Measurements from ENCODE around the gene CYP4F12. TPM values are rescaled to one million over a fixed set of nuclear protein-coding genes. Genes with fewer than 3 reads are reported as not detected.
A peak's percentile ranks its signal among the peaks of the same experiment; 100 is the strongest.

CYP4F12 gene, protein sequence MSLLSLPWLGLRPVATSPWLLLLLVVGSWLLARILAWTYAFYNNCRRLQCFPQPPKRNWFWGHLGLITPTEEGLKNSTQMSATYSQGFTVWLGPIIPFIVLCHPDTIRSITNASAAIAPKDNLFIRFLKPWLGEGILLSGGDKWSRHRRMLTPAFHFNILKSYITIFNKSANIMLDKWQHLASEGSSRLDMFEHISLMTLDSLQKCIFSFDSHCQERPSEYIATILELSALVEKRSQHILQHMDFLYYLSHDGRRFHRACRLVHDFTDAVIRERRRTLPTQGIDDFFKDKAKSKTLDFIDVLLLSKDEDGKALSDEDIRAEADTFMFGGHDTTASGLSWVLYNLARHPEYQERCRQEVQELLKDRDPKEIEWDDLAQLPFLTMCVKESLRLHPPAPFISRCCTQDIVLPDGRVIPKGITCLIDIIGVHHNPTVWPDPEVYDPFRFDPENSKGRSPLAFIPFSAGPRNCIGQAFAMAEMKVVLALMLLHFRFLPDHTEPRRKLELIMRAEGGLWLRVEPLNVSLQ
- not detected in 3 replicates for total RNA-seq
- long read RNA-seq: 0 reads

DNA sequence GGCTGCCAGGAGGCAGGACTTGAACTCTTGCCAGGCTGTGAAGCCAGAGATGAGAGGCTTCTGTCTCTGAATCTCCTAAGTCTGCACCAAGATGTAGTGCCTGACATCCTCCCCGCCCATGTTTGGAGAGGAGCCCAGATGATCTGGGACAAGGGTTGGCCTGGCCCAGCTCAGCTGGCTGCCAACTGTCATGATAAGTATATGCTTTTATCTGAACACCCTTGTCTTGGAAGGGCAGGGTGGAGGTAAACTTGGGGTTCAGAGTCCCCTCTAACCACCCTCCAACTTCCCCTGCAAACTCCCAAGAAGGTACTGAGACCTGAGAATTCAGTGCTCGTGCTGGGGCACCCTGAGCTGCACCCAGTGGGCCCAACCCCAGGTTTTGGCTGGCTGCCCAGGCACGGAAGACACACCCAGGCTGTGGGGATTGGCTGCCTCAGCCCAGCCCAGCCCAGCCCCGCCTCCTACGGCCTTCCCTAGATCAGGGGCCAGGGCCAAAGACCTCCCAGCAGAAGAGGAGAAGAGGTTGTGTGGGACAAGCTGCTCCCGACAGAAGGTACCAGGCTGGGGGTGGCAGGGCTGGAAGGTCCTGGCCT lies at the start of gene CYP4F12:
Gene CYP4F12, plus strand, starts transcription at position 508 of the 596 bp plus-strand sequence. CDS start 443 bp downstream, outside the sequence.
- no peaks in the 10 kb centered on the region for H3K4me1 Mint-ChIP-seq (ENCODE audit: low read depth)
- no peak for DNase-seq (ENCODE audit: low spot score)
- H3K36me3 Mint-ChIP-seq (ENCODE audit: low read depth): no peaks in the 10 kb centered on the region
- no peaks in the 10 kb centered on the region for H3K27me3 Mint-ChIP-seq (ENCODE audit: low read depth)
- peaks cover 6% of the 10 kb centered on the region for H3K9me3 Mint-ChIP-seq (ENCODE audit: low read depth)
- TF ChIP-seq, protein P1, sequence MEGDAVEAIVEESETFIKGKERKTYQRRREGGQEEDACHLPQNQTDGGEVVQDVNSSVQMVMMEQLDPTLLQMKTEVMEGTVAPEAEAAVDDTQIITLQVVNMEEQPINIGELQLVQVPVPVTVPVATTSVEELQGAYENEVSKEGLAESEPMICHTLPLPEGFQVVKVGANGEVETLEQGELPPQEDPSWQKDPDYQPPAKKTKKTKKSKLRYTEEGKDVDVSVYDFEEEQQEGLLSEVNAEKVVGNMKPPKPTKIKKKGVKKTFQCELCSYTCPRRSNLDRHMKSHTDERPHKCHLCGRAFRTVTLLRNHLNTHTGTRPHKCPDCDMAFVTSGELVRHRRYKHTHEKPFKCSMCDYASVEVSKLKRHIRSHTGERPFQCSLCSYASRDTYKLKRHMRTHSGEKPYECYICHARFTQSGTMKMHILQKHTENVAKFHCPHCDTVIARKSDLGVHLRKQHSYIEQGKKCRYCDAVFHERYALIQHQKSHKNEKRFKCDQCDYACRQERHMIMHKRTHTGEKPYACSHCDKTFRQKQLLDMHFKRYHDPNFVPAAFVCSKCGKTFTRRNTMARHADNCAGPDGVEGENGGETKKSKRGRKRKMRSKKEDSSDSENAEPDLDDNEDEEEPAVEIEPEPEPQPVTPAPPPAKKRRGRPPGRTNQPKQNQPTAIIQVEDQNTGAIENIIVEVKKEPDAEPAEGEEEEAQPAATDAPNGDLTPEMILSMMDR (IDR thresholded peaks at IDR 0.05): no peak
- H3K27ac Mint-ChIP-seq (ENCODE audit: unreplicated experiment): no peak within 1 kb of the TSS
- no peak within 1 kb of the TSS for H3K4me3 Mint-ChIP-seq (ENCODE audit: unreplicated experiment)

DNA sequence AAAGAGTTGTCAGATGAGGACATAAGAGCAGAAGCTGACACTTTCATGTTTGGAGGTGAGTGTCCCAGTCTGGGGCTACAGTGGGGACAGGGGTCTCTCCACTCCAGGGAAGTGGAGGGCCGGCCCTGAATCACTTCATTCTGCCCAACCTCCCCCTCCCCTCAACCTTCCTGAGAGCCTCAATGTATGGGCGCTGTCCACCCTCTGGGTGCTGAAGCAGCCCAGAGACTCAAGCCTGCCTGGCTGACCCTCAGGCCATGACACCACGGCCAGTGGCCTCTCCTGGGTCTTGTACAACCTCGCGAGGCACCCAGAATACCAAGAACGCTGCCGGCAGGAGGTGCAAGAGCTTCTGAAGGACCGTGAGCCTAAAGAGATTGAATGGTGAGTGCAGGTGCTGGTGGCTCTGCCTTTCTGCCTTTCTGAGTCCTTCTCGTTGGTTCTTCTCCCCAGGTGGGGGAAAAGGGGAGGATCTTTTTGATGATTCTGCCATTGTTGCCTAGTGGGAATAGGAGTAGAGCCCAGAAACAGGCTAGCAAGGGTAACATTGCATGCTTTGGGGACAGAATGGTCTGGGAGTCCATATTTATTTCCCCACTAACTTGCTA lies 49.1 kb upstream of the CYP4F12 start:
- TF ChIP-seq, protein P1 (IDR thresholded peaks at IDR 0.05): no peak
- Mint-ChIP-seq H3K4me3 (ENCODE audit: unreplicated experiment) (no peak overlapping the region), H3K9me3 (ENCODE audit: low read depth) (peaks cover 5% of the 10 kb centered on the region)

DNA sequence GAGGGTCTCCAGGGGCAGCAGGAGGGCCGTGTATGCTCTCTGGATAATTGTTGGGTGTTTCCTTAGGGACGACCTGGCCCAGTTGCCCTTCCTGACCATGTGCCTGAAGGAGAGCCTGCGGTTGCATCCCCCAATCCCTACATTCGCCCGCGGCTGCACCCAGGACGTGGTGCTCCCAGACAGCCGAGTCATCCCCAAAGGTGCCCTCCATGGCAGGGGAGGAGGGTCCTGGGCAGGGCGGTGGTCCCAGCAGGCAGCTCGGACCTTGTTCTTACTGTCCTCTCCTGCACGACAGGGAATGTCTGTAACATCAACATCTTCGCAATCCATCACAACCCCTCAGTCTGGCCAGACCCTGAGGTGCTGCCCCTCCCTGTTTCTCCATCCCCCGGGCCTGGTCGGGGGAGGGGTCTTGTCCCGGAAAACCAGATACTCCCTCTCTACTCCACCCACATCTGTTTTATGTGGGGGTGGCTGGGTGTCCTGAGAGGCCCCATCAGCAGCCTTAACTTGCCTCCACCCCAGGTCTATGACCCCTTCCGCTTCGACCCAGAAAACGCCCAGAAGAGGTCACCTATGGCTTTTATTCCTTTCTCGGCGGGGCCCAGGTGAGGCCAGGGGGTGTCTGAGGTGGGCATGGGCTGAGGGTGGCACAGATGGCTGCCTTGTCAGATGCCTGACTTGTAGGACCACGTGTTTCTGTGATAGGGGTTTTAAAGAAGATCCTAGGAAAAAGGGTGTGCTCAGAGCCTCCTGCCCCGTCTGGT lies 44.5 kb upstream of the CYP4F12 start:
- Mint-ChIP-seq H3K36me3 (ENCODE audit: low read depth) (no peaks in the 10 kb centered on the region), H3K4me1 (ENCODE audit: low read depth) (no peaks in the 10 kb centered on the region), H3K27ac (ENCODE audit: unreplicated experiment) (no peak overlapping the region), H3K4me3 (ENCODE audit: unreplicated experiment) (no peak overlapping the region), H3K27me3 (ENCODE audit: low read depth) (peaks cover 3% of the 10 kb centered on the region), H3K9me3 (ENCODE audit: low read depth) (peaks cover 4% of the 10 kb centered on the region)
- DNase-seq (ENCODE audit: low spot score): no peak
- TF ChIP-seq, protein P1 (IDR thresholded peaks at IDR 0.05): no peak

More for the DNA sequence above, 49.1 kb upstream of the CYP4F12 start:
- no peak for DNase-seq (ENCODE audit: low spot score)
- Mint-ChIP-seq H3K27ac (ENCODE audit: unreplicated experiment) (no peak overlapping the region), H3K27me3 (ENCODE audit: low read depth) (no peaks in the 10 kb centered on the region), H3K36me3 (ENCODE audit: low read depth) (no peaks in the 10 kb centered on the region), H3K4me1 (ENCODE audit: low read depth) (no peaks in the 10 kb centered on the region)

DNA sequence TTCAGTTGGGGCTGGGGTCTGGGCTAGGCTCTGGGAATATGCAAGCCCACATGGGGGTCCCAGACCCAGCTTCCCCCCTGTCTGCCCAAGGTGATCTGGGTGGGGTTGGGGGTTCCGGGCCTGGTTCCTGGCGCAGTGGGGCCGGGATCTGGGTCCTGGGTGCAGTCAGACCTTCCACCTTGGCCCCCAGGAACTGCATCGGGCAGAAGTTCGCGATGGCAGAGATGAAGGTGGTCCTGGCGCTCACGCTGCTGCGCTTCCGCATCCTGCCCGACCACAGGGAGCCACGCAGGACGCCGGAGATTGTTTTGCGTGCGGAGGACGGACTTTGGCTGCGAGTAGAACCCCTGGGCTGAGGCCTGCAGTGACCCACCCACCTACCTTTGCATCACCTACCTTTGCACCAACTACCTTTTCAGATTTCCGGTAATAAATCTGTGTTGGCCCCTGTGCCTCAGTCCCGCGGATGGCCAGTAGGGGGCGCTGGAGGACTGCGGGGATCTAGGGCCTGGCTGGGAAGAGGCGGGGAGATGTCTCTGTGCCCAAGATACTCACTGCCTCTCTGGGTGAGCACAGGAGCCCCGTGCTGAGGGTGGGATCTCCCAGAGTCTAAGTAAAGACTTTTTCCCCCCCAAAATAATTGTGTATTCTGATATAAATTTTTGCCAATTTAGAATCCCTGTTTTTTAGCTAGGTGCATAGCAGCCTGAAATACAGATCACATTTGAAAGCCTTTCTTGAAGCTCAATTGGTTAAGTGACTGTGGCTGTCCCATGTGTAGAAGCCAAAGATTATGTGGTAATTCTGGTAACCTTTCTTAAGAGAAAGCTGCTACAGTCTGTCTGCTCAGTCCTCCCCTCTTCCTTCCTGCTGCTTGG lies 43.6 kb upstream of the CYP4F12 start:
- Mint-ChIP-seq H3K27me3 (ENCODE audit: low read depth) (peaks cover 3% of the 10 kb centered on the region), H3K4me3 (ENCODE audit: unreplicated experiment) (no peak overlapping the region), H3K36me3 (ENCODE audit: low read depth) (no peaks in the 10 kb centered on the region), H3K9me3 (ENCODE audit: low read depth) (peaks cover 9% of the 10 kb centered on the region), H3K27ac (ENCODE audit: unreplicated experiment) (no peak overlapping the region), H3K4me1 (ENCODE audit: low read depth) (no peaks in the 10 kb centered on the region)
- no peak for DNase-seq (ENCODE audit: low spot score)
- TF ChIP-seq, protein P1 (IDR thresholded peaks at IDR 0.05): peak; percentile 84
